Activated naive CD8-positive, alpha-beta T cell treated with anti-CD3 and anti-CD28 coated beads, Interleukin-2, amount 50 U/mL, for 16 hours (primary cell): ENCODE results near the gene SLC35A3.
"Not testable (repeated sequence)": the region's sequence is repeated elsewhere in the genome, so short reads cannot be mapped to it uniquely, and the experiment has no call there.

Experiments
- DNase-seq: peaks from one replicate; pipeline ENCODE4 v3.0.0-alpha.2; 2020; ENCODE audit warnings: low read depth, low spot score

The SLC35A3 gene

GRCh38 chr1:99972066-99972465 lies 2.3 kb downstream of the SLC35A3 start:
- DNase-seq, result not testable (repeated sequence)

GRCh38 chr1:99975529-99975928 lies 5.7 kb downstream of the SLC35A3 start:
- DNase-seq, result no peak

- not testable (repeated sequence) for DNase-seq
Measured at GRCh38 chr1:99977326-99977725, 7.5 kb downstream of the SLC35A3 start.

GRCh38 chr1:99978218-99978617 lies 8.4 kb downstream of the SLC35A3 start:
- no peak for DNase-seq

GRCh38 chr1:99979091-99979490 lies 9.3 kb downstream of the SLC35A3 start:
- DNase-seq, result no peak

GRCh38 chr1:99980928-99981327 lies 11.1 kb downstream of the SLC35A3 start:
- no peak for DNase-seq

- DNase-seq, result no peak
Measured at GRCh38 chr1:99986656-99987225, 16.9 kb downstream of the SLC35A3 start.

- DNase-seq, result no peak
Measured at GRCh38 chr1:99988210-99988765, 18.5 kb downstream of the SLC35A3 start.

- no peak for DNase-seq
Measured at GRCh38 chr1:99992044-99992722, 22.4 kb downstream of the SLC35A3 start.

- no peak for DNase-seq
Measured at GRCh38 chr1:99992760-99993467, 23.1 kb downstream of the SLC35A3 start.

GRCh38 chr1:99993468-99993845 lies 23.7 kb downstream of the SLC35A3 start:
- DNase-seq, result no peak

GRCh38 chr1:99994496-99994895 lies 24.7 kb downstream of the SLC35A3 start:
- DNase-seq, result no peak

- no peak for DNase-seq
Measured at GRCh38 chr1:99996951-99997350, 27.2 kb downstream of the SLC35A3 start.

GRCh38 chr1:100001462-100001861 lies 31.7 kb downstream of the SLC35A3 start:
- DNase-seq, result no peak

- no peak for DNase-seq
Measured at GRCh38 chr1:100005424-100005823, 35.6 kb downstream of the SLC35A3 start.

- no peak for DNase-seq
Measured at GRCh38 chr1:100006688-100007087, 36.9 kb downstream of the SLC35A3 start.

GRCh38 chr1:100009458-100009857 lies 39.7 kb downstream of the SLC35A3 start:
- no peak for DNase-seq

GRCh38 chr1:100010804-100011203 lies 41.0 kb downstream of the SLC35A3 start:
- DNase-seq, result no peak

- DNase-seq, result no peak
Measured at GRCh38 chr1:100019220-100019619, 49.4 kb downstream of the SLC35A3 start.

- DNase-seq, result no peak
Measured at GRCh38 chr1:100023482-100023881, 53.7 kb downstream of the SLC35A3 start.

- DNase-seq, result no peak
Measured at GRCh38 chr1:100027212-100027611, 57.4 kb downstream of the SLC35A3 start.

GRCh38 chr1:100028765-100029164 lies 59.0 kb downstream of the SLC35A3 start:
- DNase-seq, result no peak

- DNase-seq, result no peak
Measured at GRCh38 chr1:100034470-100034869, 64.7 kb downstream of the SLC35A3 start.
